Skeletal muscle tissue (tissue), 4 donors: ENCODE data around the gene LRG1. TPM values are rescaled to one million over a fixed set of nuclear protein-coding genes. Genes with fewer than 3 reads are reported as not detected.

Source experiments
- H3K27ac ChIP-seq: one replicate; pipeline ENCODE4 v1.7.0; 2013; ENCODE audit warnings: mild to moderate bottlenecking, low read depth, low read length, inconsistent platforms
- H3K27me3 ChIP-seq, 3 donors: one replicate each; pipeline ENCODE4 v1.7.0; 2013; ENCODE audit warnings: low read length in 3 of 3; ENCODE audit not compliant: control insufficient read depth in 3 of 3, insufficient read depth in 3 of 3
- H3K36me3 ChIP-seq, 3 donors: one replicate each; pipeline ENCODE4 v1.7.0; 2013; ENCODE audit warnings: low read length in 3 of 3; ENCODE audit not compliant: control insufficient read depth in 3 of 3, insufficient read depth in 3 of 3
- H3K4me1 ChIP-seq, 3 donors: one replicate each; pipeline ENCODE4 v1.7.0; 2013; ENCODE audit warnings: low read length in 3 of 3, mild to moderate bottlenecking in 3 of 3; ENCODE audit not compliant: control insufficient read depth in 3 of 3, insufficient read depth in 3 of 3
- H3K4me3 ChIP-seq, 3 donors: one replicate each; pipeline ENCODE4 v1.7.0; 2013; ENCODE audit warnings: low read length in 3 of 3
- H3K9ac ChIP-seq, 3 donors: one replicate each; pipeline ENCODE4 v1.7.0; 2013; ENCODE audit warnings: low read length in 3 of 3, mild to moderate bottlenecking in 3 of 3, moderate library complexity in 2 of 3, low read depth in 1 of 3
- H3K9me3 ChIP-seq, 3 donors: one replicate each; pipeline ENCODE4 v1.7.0; 2013; ENCODE audit warnings: low read length in 3 of 3; ENCODE audit not compliant: control insufficient read depth in 3 of 3
- total RNA-seq: library from RNA; depleted of rRNA; stranded (reverse); fragments of >200 nt; gene quantifications from one replicate; pipeline ENCODE4 v1.2.3, GENCODE V29; 2014
- donor health status: Osteomylitis.

The LRG1 gene
- total RNA-seq, 1 donor from 2014 or later, result 0.52 TPM

- Histone ChIP-seq H3K36me3 (peaks cover 33 to 57% (median 36%) of the 10 kb centered on the region in 3 donors), H3K9ac (peak overlapping the region in 2 of 3 donors; percentile 20 to 69), H3K4me1 (peaks cover 42 to 74% (median 62%) of the 10 kb centered on the region in 3 donors), H3K4me3 (peak overlapping the region in 2 of 3 donors; percentile 52 to 65), H3K27ac (no peak overlapping the region), H3K27me3 (no peaks in the 10 kb centered on the region), H3K9me3 (no peaks in the 10 kb centered on the region)
Measured at GRCh38 chr19:4511300-4512054, 28.4 kb downstream of the LRG1 start.

- peaks cover 34 to 73% (median 57%) of the 10 kb centered on the region in 3 donors for H3K4me1 ChIP-seq
- H3K4me3 ChIP-seq, result peak overlapping the region in 2 of 3 donors; percentile 1 to 49
- H3K27me3 ChIP-seq, result no peaks in the 10 kb centered on the region
- no peak overlapping the region for H3K27ac ChIP-seq
- peaks cover 37 to 61% (median 41%) of the 10 kb centered on the region in 3 donors for H3K36me3 ChIP-seq
- H3K9ac ChIP-seq, result peak overlapping the region in 1 of 3 donors; percentile 69
- H3K9me3 ChIP-seq, result no peaks in the 10 kb centered on the region
Measured at GRCh38 chr19:4510435-4511255, 29.2 kb downstream of the LRG1 start.

- Histone ChIP-seq H3K9me3 (no peaks in the 10 kb centered on the region), H3K9ac (peak overlapping the region in 1 of 3 donors; percentile 8), H3K27ac (no peak overlapping the region)
Measured at GRCh38 chr19:4508698-4509097, 31.1 kb downstream of the LRG1 start.

GRCh38 chr19:4507804-4508203 is 32.0 kb downstream of the LRG1 start:
- no peak overlapping the region for H3K4me3 ChIP-seq
- peaks cover 33 to 80% (median 60%) of the 10 kb centered on the region in 3 donors for H3K4me1 ChIP-seq
- H3K9me3 ChIP-seq, result no peaks in the 10 kb centered on the region
- H3K9ac ChIP-seq, result peak overlapping the region in 1 of 3 donors; percentile 25
- H3K36me3 ChIP-seq, result peaks cover 40 to 60% (median 51%) of the 10 kb centered on the region in 3 donors
- no peak overlapping the region for H3K27ac ChIP-seq
- no peaks in the 10 kb centered on the region for H3K27me3 ChIP-seq

More at GRCh38 chr19:4508698-4509097, 31.1 kb downstream of the LRG1 start:
- Histone ChIP-seq H3K4me1 (peaks cover 41 to 84% (median 68%) of the 10 kb centered on the region in 3 donors), H3K4me3 (no peak overlapping the region), H3K36me3 (peaks cover 44 to 64% (median 51%) of the 10 kb centered on the region in 3 donors), H3K27me3 (no peaks in the 10 kb centered on the region)

- H3K36me3 ChIP-seq, result peaks cover 44 to 63% (median 55%) of the 10 kb centered on the region in 3 donors
- no peak overlapping the region for H3K4me3 ChIP-seq
- H3K27me3 ChIP-seq, result no peaks in the 10 kb centered on the region
- H3K27ac ChIP-seq, result no peak overlapping the region
- H3K9ac ChIP-seq, result peak overlapping the region in 1 of 3 donors; percentile 25
- no peaks in the 10 kb centered on the region for H3K9me3 ChIP-seq
- peaks cover 26 to 79% (median 54%) of the 10 kb centered on the region in 3 donors for H3K4me1 ChIP-seq
Measured at GRCh38 chr19:4507150-4507452, 32.7 kb downstream of the LRG1 start.

GRCh38 chr19:4506449-4507149 is 33.2 kb downstream of the LRG1 start:
- H3K27me3 ChIP-seq, result no peaks in the 10 kb centered on the region
- no peaks in the 10 kb centered on the region for H3K9me3 ChIP-seq
- peaks cover 21 to 74% (median 49%) of the 10 kb centered on the region in 3 donors for H3K4me1 ChIP-seq
- no peak overlapping the region for H3K4me3 ChIP-seq
- H3K9ac ChIP-seq, result peak overlapping the region in 1 of 3 donors; percentile 33
- H3K27ac ChIP-seq, result no peak overlapping the region
- H3K36me3 ChIP-seq, result peaks cover 48 to 59% (median 55%) of the 10 kb centered on the region in 3 donors

GRCh38 chr19:4505570-4506448 is 34.0 kb downstream of the LRG1 start:
- peaks cover 16 to 66% (median 41%) of the 10 kb centered on the region in 3 donors for H3K4me1 ChIP-seq
- peak overlapping the region in 1 of 3 donors; percentile 68 for H3K9ac ChIP-seq
- H3K9me3 ChIP-seq, result no peaks in the 10 kb centered on the region
- H3K36me3 ChIP-seq, result peaks cover 55 to 63% (median 61%) of the 10 kb centered on the region in 3 donors
- peak overlapping the region in 1 of 3 donors; percentile 9 for H3K4me3 ChIP-seq
- peak overlapping the region; percentile 40 for H3K27ac ChIP-seq
- no peaks in the 10 kb centered on the region for H3K27me3 ChIP-seq

GRCh38 chr19:4504891-4505569 is 34.8 kb downstream of the LRG1 start:
- Histone ChIP-seq H3K9ac (peak overlapping the region in 1 of 3 donors; percentile 68), H3K27ac (peak overlapping the region; percentile 40), H3K27me3 (no peaks in the 10 kb centered on the region), H3K4me3 (peak overlapping the region in 1 of 3 donors; percentile 9), H3K36me3 (peaks cover 56 to 63% (median 61%) of the 10 kb centered on the region in 3 donors), H3K4me1 (peaks cover 16 to 60% (median 35%) of the 10 kb centered on the region in 3 donors), H3K9me3 (no peaks in the 10 kb centered on the region)
